Upper lobe of left lung (tissue), 6 donors: ENCODE data around the gene SLC41A3. TPM values are rescaled to one million over a fixed set of nuclear protein-coding genes. Genes with fewer than 3 reads are reported as not detected.

ENCODE experiments used
- ATAC-seq, 2 donors: fragments of 200-7000 bp; cut with Tn5 transposase; one replicate each; pipeline ENCODE4 v1.9.1; 2022; ENCODE audit warnings: mild to moderate bottlenecking in 2 of 2, moderate library complexity in 2 of 2; ENCODE audit not compliant: low FRiP score in 2 of 2
- DNase-seq, 2 donors: peaks; one replicate each; pipeline ENCODE4 v3.0.0-alpha.2; 2019 to 2020
- H3K27ac ChIP-seq, 4 donors: fragments of 200-600 bp; sonication (generic); one replicate each; pipeline ENCODE4 v1.5.1; 2016 to 2019
- H3K27me3 ChIP-seq, 4 donors: fragments of 200-600 bp; sonication (generic); one replicate each; pipeline ENCODE4 v1.5.1; 2017 to 2019
- H3K36me3 ChIP-seq, 4 donors: fragments of 200-600 bp; sonication (generic); one replicate each; pipeline ENCODE4 v1.5.1; 2016 to 2019
- H3K4me1 ChIP-seq, 4 donors: fragments of 200-600 bp; sonication (generic); one replicate each; pipeline ENCODE4 v1.5.1; 2018 to 2019
- H3K4me3 ChIP-seq, 4 donors: fragments of 200-600 bp; sonication (generic); one replicate each; pipeline ENCODE4 v1.5.1; 2017 to 2019; ENCODE audit warnings: mild to moderate bottlenecking in 2 of 4, moderate library complexity in 1 of 4
- H3K9me3 ChIP-seq, 4 donors: fragments of 200-600 bp; sonication (generic); one replicate each; pipeline ENCODE4 v1.5.1; 2018 to 2019
- EP300 ChIP-seq, 4 donors: sonication (generic); formaldehyde crosslinking; IDR thresholded peaks; one replicate each; pipeline ENCODE4 v1.5.1; 2017; ENCODE audit warnings: antibody characterized with exemption in 4 of 4, control low read depth in 2 of 4
- POLR2A ChIP-seq, 4 donors: fragments of 450-650 bp; IDR thresholded peaks; one replicate each; pipeline ENCODE4 v1.5.1; 2016 to 2017; ENCODE audit warnings: antibody characterized with exemption in 4 of 4, mild to moderate bottlenecking in 2 of 4
- POLR2AphosphoS5 ChIP-seq, 2 donors: sonication (generic); formaldehyde crosslinking; IDR thresholded peaks; one replicate each; pipeline ENCODE4 v1.5.1; 2017; ENCODE audit warnings: antibody characterized with exemption in 2 of 2
- WGBS, 2 donors: methylation state at CpG; one replicate each; pipeline ENCODE4 v1.1.5; 2017 to 2018; 5-methylcytosine and 5-hydroxymethylcytosine counted together
- total RNA-seq, 6 donors: library from RNA; depleted of rRNA in 4 of 6; stranded (reverse); fragments of >200 nt in 4 of 6; gene quantifications; one replicate each; pipeline versions ENCODE4 v1.1.0 to v1.2.1, GENCODE V29; 2016 to 2021
- TF ChIP-seq, protein P1 (sequence below), 6 experiments: fragments of 450-650 bp in 4 of 6; fragments of 200-600 bp in 2 of 6; sonication (generic) in 2 of 6; IDR thresholded peaks; one replicate each; pipeline ENCODE4 v1.5.1; 2016 to 2019; ENCODE audit warnings: antibody characterized with exemption in 6 of 6
- donor health status: DM: no; HTN: no; CAD: no; lungs with moderate emphysema.
- donor health status: DM: no; HTN: yes; CAD: no; lungs with severe emphysema.

The SLC41A3 gene
- total RNA-seq, 6 donors from 2014 or later = 17.1 to 40.1 (median 32.3) TPM

DNA sequence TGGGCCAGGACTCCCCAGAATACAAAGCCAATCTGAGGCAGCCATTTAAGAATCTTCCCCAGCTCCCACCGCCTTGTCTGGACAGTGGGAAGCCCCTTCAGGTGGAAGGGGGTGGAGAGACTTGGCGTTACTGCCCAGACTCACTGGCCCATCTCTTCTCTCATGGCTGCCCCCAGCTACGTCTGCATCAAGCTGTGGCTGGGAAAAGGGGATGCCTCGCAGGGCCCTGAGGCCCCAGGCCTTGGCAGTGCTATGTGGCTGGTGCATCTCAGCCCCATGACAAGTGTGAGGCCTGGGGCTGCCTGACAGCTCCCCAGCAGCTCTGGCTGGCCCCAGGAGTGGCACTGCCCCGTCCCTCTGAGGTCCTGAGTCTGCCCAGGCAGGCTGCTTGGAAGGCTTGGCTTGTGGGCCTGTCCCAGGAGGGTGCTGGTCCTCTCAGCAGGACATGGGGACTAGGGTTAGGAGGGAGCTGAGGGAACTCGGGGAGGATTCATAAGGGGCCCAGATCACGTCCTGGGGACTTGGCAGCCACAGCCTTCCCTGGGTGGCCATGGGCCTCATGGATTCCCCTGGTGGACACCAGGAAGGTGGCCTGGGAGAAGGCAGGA is 20.2 kb upstream of the SLC41A3 start:
- 92 to 93% methylated on average over 2 to 7 of the region's 7 CpGs for WGBS, 2 donors
- H3K9me3 ChIP-seq = no peaks in the 10 kb centered on the region
- no peak overlapping the region for H3K4me3 ChIP-seq
- no peaks in the 10 kb centered on the region for H3K27me3 ChIP-seq
- no peak for TF ChIP-seq POLR2A (IDR thresholded peaks at IDR 0.05)
- no peak for TF ChIP-seq EP300 (IDR thresholded peaks at IDR 0.05)
- TF ChIP-seq, protein P1, sequence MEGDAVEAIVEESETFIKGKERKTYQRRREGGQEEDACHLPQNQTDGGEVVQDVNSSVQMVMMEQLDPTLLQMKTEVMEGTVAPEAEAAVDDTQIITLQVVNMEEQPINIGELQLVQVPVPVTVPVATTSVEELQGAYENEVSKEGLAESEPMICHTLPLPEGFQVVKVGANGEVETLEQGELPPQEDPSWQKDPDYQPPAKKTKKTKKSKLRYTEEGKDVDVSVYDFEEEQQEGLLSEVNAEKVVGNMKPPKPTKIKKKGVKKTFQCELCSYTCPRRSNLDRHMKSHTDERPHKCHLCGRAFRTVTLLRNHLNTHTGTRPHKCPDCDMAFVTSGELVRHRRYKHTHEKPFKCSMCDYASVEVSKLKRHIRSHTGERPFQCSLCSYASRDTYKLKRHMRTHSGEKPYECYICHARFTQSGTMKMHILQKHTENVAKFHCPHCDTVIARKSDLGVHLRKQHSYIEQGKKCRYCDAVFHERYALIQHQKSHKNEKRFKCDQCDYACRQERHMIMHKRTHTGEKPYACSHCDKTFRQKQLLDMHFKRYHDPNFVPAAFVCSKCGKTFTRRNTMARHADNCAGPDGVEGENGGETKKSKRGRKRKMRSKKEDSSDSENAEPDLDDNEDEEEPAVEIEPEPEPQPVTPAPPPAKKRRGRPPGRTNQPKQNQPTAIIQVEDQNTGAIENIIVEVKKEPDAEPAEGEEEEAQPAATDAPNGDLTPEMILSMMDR (IDR thresholded peaks at IDR 0.05) = no peak
- no peak for TF ChIP-seq POLR2AphosphoS5 (IDR thresholded peaks at IDR 0.05)
- H3K4me1 ChIP-seq = no peaks in the 10 kb centered on the region
- DNase-seq (no peak), ATAC-seq (no peak)
- H3K36me3 ChIP-seq = no peaks in the 10 kb centered on the region
- H3K27ac ChIP-seq = no peak overlapping the region

GRCh38 chr3:126103121-126104027 is 19.4 kb upstream of the SLC41A3 start:
- Histone ChIP-seq H3K27ac (no peak overlapping the region), H3K27me3 (no peaks in the 10 kb centered on the region), H3K36me3 (no peaks in the 10 kb centered on the region), H3K4me1 (no peaks in the 10 kb centered on the region), H3K4me3 (no peak overlapping the region), H3K9me3 (no peaks in the 10 kb centered on the region)
- WGBS, 2 donors = 84 to 85% methylated on average over 11 to 22 of the region's 22 CpGs
- ATAC-seq (no peak), DNase-seq (peak in 1 of 2 donors; percentile 64)
- TF ChIP-seq EP300 (IDR thresholded peaks at IDR 0.05) = no peak
- no peak for TF ChIP-seq POLR2AphosphoS5 (IDR thresholded peaks at IDR 0.05)
- TF ChIP-seq POLR2A (IDR thresholded peaks at IDR 0.05) = no peak
- TF ChIP-seq, protein P1 (IDR thresholded peaks at IDR 0.05) = no peak

DNA sequence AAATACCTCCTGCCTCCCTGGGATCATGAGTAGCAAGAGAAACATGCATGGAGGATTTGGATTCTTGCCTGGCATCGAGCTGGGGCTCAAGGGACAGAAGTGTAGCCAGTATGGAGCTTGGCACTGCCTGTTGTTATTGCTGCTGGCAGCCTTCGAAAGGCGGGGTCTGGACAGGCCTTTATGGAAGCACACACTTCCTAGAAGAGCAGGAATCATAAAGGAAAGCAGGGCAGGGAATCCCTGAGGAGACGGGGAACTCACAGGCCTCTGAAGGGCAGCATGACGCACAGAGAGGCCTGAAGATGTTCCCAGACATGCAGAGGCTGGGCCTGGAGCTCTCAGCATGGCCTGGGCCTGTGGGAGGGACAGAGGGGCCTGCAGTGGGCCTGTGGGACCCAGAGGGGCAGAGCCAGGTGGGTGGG is 18.6 kb upstream of the SLC41A3 start:
- Histone ChIP-seq H3K9me3 (no peaks in the 10 kb centered on the region), H3K27ac (no peak overlapping the region), H3K4me3 (no peak overlapping the region), H3K27me3 (no peaks in the 10 kb centered on the region), H3K36me3 (no peaks in the 10 kb centered on the region), H3K4me1 (no peaks in the 10 kb centered on the region)
- no peak for TF ChIP-seq EP300 (IDR thresholded peaks at IDR 0.05)
- TF ChIP-seq POLR2A (IDR thresholded peaks at IDR 0.05) = no peak
- no peak for TF ChIP-seq POLR2AphosphoS5 (IDR thresholded peaks at IDR 0.05)
- TF ChIP-seq, protein P1 (IDR thresholded peaks at IDR 0.05) = no peak
- DNase-seq (no peak), ATAC-seq (no peak)
- WGBS, 2 donors = 65 to 66% methylated on average over 5 of the region's 5 CpGs

GRCh38 chr3:126102011-126102410 is 18.1 kb upstream of the SLC41A3 start:
- H3K27ac ChIP-seq = peak overlapping the region in 1 of 4 donors; percentile 23
- no peak for DNase-seq
- WGBS, 2 donors = 80 to 85% methylated on average over 2 to 8 of the region's 8 CpGs
- peaks cover 0 to 3% (median under 1%) of the 10 kb centered on the region in 4 donors for H3K9me3 ChIP-seq
- no peaks in the 10 kb centered on the region for H3K36me3 ChIP-seq
- H3K4me3 ChIP-seq = no peak overlapping the region
- no peak for ATAC-seq
- TF ChIP-seq POLR2A (IDR thresholded peaks at IDR 0.05) = no peak
- no peaks in the 10 kb centered on the region for H3K27me3 ChIP-seq
- no peaks in the 10 kb centered on the region for H3K4me1 ChIP-seq

DNA sequence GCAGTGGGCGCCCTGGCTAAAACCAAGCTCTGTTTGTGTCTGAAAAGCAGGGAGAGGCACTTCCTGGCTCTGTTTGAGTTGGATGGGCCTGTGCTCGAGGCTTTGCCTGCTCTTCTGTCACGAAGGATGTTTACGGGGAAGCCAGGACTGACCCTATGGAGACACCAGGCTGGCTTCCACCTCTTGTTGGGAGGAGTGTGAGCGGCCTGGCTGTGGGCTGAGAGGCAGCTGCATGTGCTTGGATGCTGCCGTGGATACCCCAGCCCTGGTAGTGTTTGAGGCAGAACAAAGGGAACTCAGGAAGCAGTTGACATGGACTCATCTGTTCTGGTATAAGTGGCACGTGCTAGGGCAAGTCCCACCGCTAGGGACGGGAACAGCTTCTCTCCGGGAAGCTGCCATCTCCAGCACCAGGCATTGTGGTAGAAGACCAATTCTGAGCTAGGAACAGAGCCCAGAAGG is 17.6 kb upstream of the SLC41A3 start:
- peak overlapping the region in 1 of 4 donors; percentile 23 for H3K27ac ChIP-seq

More for the DNA sequence above, 17.6 kb upstream of the SLC41A3 start:
- Histone ChIP-seq H3K27me3 (no peaks in the 10 kb centered on the region), H3K36me3 (no peaks in the 10 kb centered on the region), H3K4me1 (no peaks in the 10 kb centered on the region), H3K4me3 (no peak overlapping the region), H3K9me3 (peaks cover 3 to 8% (median 4%) of the 10 kb centered on the region in 4 donors)
- TF ChIP-seq POLR2AphosphoS5 (IDR thresholded peaks at IDR 0.05) (no peak), POLR2A (IDR thresholded peaks at IDR 0.05) (no peak), EP300 (IDR thresholded peaks at IDR 0.05) (no peak)
- TF ChIP-seq, protein P1 (IDR thresholded peaks at IDR 0.05) = no peak
- DNase-seq = no peak
- no peak for ATAC-seq
- WGBS, 2 donors = 72 to 79% methylated on average over 9 to 10 of the region's 10 CpGs
